Left kidney (tissue), 8 donors: Measurements from ENCODE around the gene DAW1. TPM values are rescaled to one million over a fixed set of nuclear protein-coding genes. Genes with fewer than 3 reads are reported as not detected.
"Not testable (repeated sequence)": the region's sequence is repeated elsewhere in the genome, so short reads cannot be mapped to it uniquely, and the experiment has no call there.

Experiments used
- DNase-seq: peaks from one replicate; pipeline ENCODE4 v3.0.0-alpha.2; 2013
- long read RNA-seq, 8 donors: transcript quantifications; one replicate each; lab custom pipeline, GENCODE V29; 2026
- polyA plus RNA-seq: library from polyadenylated mRNA; unstranded; fragments of 120-200 nt; gene quantifications from one replicate; pipeline ENCODE4 v1.2.1, GENCODE V29; 2013; ENCODE audit not compliant: insufficient read length

DAW1 gene, protein sequence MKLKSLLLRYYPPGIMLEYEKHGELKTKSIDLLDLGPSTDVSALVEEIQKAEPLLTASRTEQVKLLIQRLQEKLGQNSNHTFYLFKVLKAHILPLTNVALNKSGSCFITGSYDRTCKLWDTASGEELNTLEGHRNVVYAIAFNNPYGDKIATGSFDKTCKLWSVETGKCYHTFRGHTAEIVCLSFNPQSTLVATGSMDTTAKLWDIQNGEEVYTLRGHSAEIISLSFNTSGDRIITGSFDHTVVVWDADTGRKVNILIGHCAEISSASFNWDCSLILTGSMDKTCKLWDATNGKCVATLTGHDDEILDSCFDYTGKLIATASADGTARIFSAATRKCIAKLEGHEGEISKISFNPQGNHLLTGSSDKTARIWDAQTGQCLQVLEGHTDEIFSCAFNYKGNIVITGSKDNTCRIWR
- 0.52 TPM for polyA plus RNA-seq
- long read RNA-seq, donor 1 = 0 reads
- long read RNA-seq, donor 2 = 0 reads
- long read RNA-seq, donor 3 = 0 reads
- long read RNA-seq, donor 4 = 0 reads
- long read RNA-seq, donor 5, partial matches to known transcripts = 0 of 1 reads
- long read RNA-seq, donor 5, other reads (novel, unspliced or antisense) = 0 of 1 reads
- long read RNA-seq, donor 6 = 0 reads
- long read RNA-seq, donor 7 = 0 reads
- long read RNA-seq, donor 8 = 0 reads

DNA sequence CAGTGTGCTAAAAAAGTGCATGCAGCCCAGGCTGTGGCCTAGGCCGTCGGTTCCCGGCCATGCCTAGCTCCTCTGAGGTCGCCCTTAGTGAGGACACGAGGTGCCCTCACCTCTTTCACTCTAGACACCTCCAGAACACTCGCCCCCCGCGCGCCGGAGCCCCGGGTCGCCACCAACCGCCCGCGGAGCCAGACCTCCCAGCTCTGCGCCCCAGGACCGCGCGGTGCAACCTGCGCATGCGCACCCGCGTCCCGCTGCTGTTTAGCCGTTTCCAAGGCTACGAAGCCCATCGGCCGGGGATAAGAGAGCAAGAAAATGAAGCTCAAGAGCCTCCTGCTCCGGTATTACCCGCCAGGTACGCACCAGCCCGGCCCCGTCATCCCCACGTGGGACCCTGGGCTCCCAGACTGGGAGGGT lies at the start of gene DAW1:
Gene DAW1, plus strand, starts transcription at position 257 of the 417 bp plus-strand sequence. Its CDS starts 59 bp downstream, at position 316.
- DNase-seq = peak; percentile 69

DNA sequence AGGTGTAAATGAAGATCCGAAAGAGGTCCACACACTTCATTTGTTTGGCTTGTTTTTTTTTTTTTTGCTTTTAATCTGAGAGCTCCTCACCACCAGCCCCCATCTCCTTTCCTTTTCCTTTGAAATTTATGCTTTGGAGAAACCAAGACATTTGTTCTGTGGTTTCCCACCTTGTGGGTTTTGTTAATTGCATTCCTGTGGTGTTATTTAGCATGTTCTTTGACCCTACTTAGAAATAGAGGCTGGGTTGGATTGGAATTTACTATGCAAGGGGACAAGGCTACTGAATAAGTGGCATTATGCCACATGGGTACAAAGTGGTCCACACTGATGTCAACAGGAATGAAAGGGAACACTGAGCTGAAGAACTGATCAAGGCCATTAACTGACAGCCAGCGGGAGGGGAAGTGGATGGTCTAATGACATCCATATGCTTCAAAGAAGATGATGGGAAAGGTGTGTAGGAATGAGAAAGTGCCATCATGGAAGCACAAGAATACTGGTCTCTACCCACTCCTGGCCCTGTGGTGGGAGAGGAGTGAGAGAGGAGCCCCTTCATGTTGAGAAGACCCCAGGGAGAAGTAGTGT lies 48.9 kb upstream of the DAW1 start:
- DNase-seq = no peak

GRCh38 chr2:227823922-227824321 lies 47.5 kb upstream of the DAW1 start:
- no peak for DNase-seq

DNA sequence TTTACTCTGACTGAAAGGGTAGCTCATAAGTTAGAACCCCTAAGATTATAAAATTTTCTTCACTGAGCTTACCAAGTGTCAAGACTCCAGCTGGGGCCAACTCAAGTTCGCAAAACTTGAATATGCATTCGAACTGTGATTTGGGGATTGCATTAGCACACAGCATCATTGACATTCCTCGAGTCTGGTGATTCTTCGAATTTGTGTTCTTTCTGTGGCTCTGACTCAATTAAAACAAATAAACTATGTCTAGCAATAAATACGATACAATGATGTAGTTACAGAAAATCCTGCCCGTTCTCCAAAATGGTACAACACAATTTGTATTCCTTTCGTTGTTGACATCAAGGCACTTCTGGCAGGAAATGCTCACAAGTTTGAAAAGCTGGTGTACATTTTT lies 46.7 kb upstream of the DAW1 start:
- no peak for DNase-seq

- no peak for DNase-seq
These were observed 45.4 kb upstream of the DAW1 start for GRCh38 chr2:227826019-227826521.

- no peak for DNase-seq
These were observed 44.9 kb upstream of the DAW1 start for GRCh38 chr2:227826563-227826962.

- no peak for DNase-seq
These were observed 44.3 kb upstream of the DAW1 start for GRCh38 chr2:227827143-227827542.

DNA sequence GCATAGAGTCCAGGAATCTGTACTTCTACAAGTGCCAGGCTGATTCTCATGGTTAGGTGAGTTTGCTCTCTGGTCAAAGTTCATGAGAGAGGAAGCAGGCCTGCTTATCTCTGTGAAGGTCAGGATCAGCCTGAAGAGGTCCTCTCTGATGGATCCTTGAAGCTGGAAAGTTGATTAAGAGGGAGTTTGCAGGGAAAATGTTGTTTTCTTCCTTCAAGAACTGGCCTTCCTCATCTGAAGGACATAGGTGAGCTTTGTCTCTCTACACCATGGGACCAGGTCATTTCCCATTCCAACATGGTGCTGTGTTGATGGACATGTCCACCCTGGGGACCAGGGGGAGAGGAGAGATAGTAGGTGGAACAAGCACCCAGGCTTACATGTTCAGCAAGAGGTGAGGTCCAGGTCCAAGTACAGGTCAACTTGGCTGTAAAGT lies 42.9 kb upstream of the DAW1 start:
- DNase-seq = no peak

- DNase-seq = no peak
These were observed 42.1 kb upstream of the DAW1 start for GRCh38 chr2:227829337-227829736.

- no peak for DNase-seq
These were observed 37.0 kb upstream of the DAW1 start for GRCh38 chr2:227834423-227834822.

GRCh38 chr2:227834916-227835650 lies 36.3 kb upstream of the DAW1 start:
- DNase-seq = no peak

DNA sequence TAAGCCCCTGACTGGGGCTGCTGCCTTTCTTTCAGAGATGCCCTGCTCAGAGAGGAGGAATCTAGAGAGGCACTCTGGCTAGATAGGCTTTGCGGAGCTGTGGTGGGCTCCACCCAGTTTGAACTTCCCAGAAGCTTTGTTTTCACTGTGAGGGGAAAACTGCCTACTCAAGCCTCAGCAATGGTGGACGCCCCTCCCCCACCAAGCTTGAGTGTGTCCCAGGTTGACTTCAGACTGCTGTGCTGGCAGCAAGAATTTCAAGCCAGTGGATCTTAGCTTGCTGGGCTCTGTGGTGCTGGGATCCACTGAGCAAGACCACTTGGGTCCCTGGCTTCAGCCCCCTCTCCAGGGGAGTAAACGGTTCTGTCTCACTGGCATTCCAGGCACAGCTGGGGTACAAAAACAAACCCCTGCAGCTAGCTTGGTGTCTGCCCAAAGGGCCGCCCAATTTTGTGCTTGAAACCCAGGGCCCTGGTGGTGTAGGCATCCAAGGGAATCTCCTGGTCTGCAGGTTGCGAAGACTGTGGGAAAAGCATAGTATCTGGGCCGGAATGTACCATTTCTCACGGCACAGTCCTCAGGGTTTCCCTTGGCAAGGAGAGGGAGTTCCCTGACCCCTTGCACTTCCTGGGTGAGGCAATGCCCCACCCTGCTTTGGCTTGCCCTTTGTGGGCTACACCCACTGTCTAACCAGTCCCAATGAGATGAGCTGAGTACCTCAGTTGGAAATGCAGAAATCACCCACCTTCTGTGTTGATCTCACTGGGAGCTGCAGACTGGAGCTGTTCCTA lies 31.9 kb upstream of the DAW1 start:
- not testable (repeated sequence) for DNase-seq

- DNase-seq = no peak
These were observed 24.6 kb upstream of the DAW1 start for GRCh38 chr2:227846831-227847230.

DNA sequence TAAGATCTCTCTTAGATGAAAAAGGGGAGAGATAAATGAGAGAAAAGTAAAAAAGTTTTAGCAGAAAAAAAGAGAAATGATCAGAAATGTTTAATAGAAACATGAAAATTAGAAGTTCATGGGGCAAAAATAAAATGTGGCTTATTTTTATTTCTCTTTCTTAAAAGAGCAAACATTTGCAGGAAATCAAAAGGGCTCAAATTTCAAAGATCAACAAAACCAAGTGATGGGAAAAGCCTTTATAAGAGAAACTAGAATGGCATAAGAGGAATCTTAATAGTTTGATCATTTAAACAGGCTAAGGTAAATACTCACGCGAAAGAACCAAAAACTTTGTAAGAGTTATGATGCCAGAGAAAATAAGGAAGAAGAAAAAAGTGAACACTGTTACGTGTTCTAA lies 23.3 kb upstream of the DAW1 start:
- no peak for DNase-seq

DNA sequence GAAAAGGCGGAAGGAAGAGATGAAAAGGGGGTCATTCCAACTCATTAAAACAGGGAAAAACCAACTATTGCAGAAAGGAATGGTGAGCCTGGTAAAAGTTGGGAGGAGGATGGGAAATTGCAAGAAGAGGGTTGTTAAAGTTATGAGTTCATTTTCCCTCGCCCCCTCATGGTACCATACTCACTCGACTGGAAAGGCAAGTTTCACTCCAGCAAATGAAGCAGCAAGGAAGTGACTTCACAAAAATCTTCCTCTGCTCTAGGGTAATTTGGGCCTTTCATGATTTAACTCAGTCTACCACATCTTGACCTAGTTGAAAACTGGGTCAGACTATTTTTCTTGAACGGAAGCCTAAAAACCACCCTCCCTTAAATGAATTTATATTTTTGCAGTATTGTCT lies 22.8 kb upstream of the DAW1 start:
- no peak for DNase-seq

DNA sequence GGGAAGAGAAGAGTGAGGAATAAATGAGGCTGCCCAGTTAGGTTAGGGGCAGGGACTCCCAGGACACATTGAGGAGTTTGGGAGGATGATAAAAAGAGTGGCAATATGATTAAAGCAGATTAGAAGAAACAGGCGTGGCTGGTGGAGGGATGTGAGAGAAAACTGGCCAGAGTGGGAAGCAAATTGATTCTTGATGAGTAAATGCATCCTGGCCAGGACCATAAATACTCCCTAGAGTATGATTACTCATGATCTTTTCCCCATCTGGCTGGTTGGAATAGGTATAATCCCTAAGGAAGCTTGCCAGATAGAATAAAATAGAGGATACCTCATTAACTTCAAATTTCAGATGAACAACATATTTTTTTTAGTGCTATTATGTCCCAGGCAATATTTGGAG lies 21.5 kb upstream of the DAW1 start:
- no peak for DNase-seq

DNA sequence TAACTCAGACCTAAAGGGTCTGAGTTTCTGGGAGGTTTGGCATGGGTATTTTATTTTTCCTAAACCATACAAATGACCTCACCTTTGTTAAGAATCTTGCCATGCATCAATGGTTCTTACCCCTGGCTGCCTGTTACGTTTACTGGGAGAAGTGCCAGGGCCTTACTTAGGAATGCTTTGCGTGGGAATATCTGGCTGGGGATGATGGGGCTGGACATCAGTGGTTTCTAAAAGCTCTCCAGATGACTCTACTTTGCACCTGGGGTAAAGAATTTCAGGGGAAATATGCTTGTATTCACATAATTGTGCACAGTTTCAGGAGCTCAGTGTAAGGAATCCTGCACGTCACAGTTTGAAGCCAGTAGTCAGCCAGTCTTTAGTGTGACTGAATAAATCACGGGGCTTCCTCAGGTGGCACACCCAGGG lies 18.2 kb upstream of the DAW1 start:
- peak; percentile 41 for DNase-seq

DNA sequence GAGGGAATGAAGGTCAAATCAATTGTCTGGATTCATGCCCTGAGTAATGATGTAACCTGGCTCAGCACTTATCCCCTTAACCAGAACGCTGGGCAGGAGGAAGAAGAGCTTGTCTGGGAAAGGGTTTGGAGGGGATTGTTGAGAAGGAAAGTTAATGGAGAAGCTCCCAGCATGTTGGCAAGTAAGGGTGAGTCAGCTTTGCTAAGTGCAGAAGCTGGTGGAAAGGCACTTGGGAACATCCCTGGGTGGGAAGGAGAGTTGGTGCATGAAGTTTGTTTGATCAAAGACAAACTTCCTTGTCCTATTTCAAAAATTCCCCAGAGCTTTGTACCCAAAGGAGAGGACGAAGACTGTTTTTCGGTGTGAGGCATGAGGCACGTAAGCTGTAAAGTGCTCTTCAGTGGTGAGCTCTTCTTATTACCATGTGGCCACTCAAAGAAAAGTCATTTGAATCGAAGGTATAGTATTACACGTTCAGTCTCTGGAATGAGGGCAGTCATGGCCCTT lies 17.6 kb upstream of the DAW1 start:
- no peak for DNase-seq

GRCh38 chr2:227855440-227855839 lies 16.0 kb upstream of the DAW1 start:
- no peak for DNase-seq

- DNase-seq = no peak
These were observed 14.7 kb upstream of the DAW1 start for GRCh38 chr2:227856697-227857096.

DNA sequence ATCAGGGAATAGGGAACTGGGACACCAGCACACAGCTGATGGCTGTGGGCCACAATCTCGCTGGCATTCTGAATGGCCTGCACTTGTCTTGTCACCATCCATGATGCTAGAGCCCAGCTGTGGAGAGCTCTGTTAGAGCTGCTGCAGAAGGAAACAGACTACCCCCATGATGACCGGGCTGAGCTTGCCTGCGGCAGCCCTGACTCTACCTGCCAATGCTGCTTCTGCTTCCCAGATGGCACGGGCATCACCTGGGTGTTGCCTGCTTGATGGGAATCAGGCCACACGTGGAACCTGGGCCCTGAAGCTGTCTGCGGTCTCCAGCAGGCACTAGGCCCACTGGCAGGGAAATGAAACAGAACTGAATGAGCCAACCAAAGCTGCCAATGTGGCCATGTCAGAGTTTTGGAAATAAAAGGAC lies 11.2 kb upstream of the DAW1 start:
- no peak for DNase-seq
